Activated CD4-positive, CD25-positive, alpha-beta regulatory T cell treated with anti-CD3 and anti-CD28 coated beads, Interleukin-2, amount 50 U/mL, for 24 hours (primary cell): ENCODE results near the gene C19orf38.
A peak's percentile ranks its signal among the peaks of the same experiment; 100 is the strongest.

Source experiments
- ATAC-seq, 2 donors: fragments of 150-1000 bp; cut with Tn5 transposase; one replicate each; pipeline ENCODE4 v1.10.0; 2021; ENCODE audit warnings: mild to moderate bottlenecking in 1 of 2, moderate library complexity in 1 of 2

Gene C19orf38

GRCh38 chr19:10848230-10848856, at the start of gene C19orf38:
Gene C19orf38, plus strand, starts transcription at chr19:10848415. Its CDS starts 94 bp downstream, at chr19:10848509.
- ATAC-seq = no peak

- ATAC-seq = no peak
Measured at GRCh38 chr19:10800488-10800887, 47.7 kb upstream of the C19orf38 start.

- ATAC-seq = no peak
Measured at GRCh38 chr19:10802479-10802878, 45.7 kb upstream of the C19orf38 start.

GRCh38 chr19:10803252-10803651, 45.0 kb upstream of the C19orf38 start:
- no peak for ATAC-seq

- ATAC-seq = no peak
Measured at GRCh38 chr19:10805065-10805757, 43.0 kb upstream of the C19orf38 start.

GRCh38 chr19:10805758-10806247, 42.4 kb upstream of the C19orf38 start:
- no peak for ATAC-seq

- peak; percentile 32 to 33 for ATAC-seq
Measured at GRCh38 chr19:10808937-10809649, 39.1 kb upstream of the C19orf38 start.

GRCh38 chr19:10809651-10810285, 38.4 kb upstream of the C19orf38 start:
- ATAC-seq = no peak

GRCh38 chr19:10811391-10812111, 36.7 kb upstream of the C19orf38 start:
- ATAC-seq = no peak

GRCh38 chr19:10812196-10812595, 36.0 kb upstream of the C19orf38 start:
- ATAC-seq = no peak

- ATAC-seq = peak; percentile 84 to 90
Measured at GRCh38 chr19:10812902-10813404, 35.3 kb upstream of the C19orf38 start.

GRCh38 chr19:10815007-10815536, 33.1 kb upstream of the C19orf38 start:
- ATAC-seq = no peak

GRCh38 chr19:10815969-10816644, 32.1 kb upstream of the C19orf38 start:
- no peak for ATAC-seq

- no peak for ATAC-seq
Measured at GRCh38 chr19:10816691-10817090, 31.5 kb upstream of the C19orf38 start.

- no peak for ATAC-seq
Measured at GRCh38 chr19:10817291-10818038, 30.8 kb upstream of the C19orf38 start.

- ATAC-seq = no peak
Measured at GRCh38 chr19:10818301-10819123, 29.7 kb upstream of the C19orf38 start.

GRCh38 chr19:10819124-10820060, 28.8 kb upstream of the C19orf38 start:
- no peak for ATAC-seq

GRCh38 chr19:10820173-10820572, 28.0 kb upstream of the C19orf38 start:
- no peak for ATAC-seq
